ENCODE results near the gene SIX2.
"Not testable (repeated sequence)": the region's sequence is repeated elsewhere in the genome, so short reads cannot be mapped to it uniquely, and the experiment has no call there.

DNA sequence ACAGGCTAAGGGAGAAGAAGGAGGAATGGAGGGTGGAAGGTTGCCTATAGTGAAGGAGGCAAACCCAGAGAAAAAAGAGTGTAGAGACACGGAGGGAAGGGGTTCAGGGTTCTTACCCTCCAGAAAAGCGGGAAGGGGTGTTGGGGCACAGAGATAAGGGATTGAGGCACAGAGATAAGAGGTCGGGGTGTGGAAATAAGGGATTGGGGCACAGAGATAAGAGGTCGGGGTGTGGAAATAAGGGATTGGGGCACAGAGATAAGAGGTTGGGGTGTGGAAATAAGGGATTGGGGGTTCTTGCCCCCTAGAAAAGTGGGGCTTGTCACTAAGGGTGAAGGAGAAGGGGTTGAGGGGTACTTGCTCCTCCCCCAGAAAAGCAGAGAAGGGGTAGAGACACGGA is 29.6 kb upstream of the SIX2 start:
- TF ChIP-seq EZH2 (optimal IDR thresholded peaks at IDR 0.05; ENCODE audit: low read depth, low read length), result not testable (repeated sequence)
- TF ChIP-seq, protein P1, sequence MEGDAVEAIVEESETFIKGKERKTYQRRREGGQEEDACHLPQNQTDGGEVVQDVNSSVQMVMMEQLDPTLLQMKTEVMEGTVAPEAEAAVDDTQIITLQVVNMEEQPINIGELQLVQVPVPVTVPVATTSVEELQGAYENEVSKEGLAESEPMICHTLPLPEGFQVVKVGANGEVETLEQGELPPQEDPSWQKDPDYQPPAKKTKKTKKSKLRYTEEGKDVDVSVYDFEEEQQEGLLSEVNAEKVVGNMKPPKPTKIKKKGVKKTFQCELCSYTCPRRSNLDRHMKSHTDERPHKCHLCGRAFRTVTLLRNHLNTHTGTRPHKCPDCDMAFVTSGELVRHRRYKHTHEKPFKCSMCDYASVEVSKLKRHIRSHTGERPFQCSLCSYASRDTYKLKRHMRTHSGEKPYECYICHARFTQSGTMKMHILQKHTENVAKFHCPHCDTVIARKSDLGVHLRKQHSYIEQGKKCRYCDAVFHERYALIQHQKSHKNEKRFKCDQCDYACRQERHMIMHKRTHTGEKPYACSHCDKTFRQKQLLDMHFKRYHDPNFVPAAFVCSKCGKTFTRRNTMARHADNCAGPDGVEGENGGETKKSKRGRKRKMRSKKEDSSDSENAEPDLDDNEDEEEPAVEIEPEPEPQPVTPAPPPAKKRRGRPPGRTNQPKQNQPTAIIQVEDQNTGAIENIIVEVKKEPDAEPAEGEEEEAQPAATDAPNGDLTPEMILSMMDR (IDR thresholded peaks at IDR 0.05; ENCODE audit: low read length), result not testable (repeated sequence)

All from MM.1S (cell line).